Body of pancreas (tissue), 4 donors: ENCODE data around the gene RREB1. TPM values are rescaled to one million over a fixed set of nuclear protein-coding genes. Genes with fewer than 3 reads are reported as not detected.
A peak's percentile ranks its signal among the peaks of the same experiment; 100 is the strongest.

Experiments
- ATAC-seq: fragments of 150-250 bp; one replicate; pipeline ENCODE4 v1.9.1; 2016
- DNase-seq, 4 donors: peaks; one replicate each; pipeline ENCODE4 v3.0.0-alpha.2; 2019
- H3K27ac ChIP-seq, 4 donors: fragments of 200-600 bp; sonication (generic); 1 replicate in 3 of 4; 2 replicates in 1 of 4; pipeline versions ENCODE4 v1.5.1 to v1.6.1; 2016 to 2019; ENCODE audit warnings: mild to moderate bottlenecking in 1 of 4, mixed read lengths in 1 of 4, moderate library complexity in 1 of 4
- H3K27me3 ChIP-seq, 2 donors: fragments of 200-600 bp; sonication (generic); one replicate each; pipeline ENCODE4 v1.6.0; 2016; ENCODE audit warnings: mild to moderate bottlenecking in 1 of 2
- H3K36me3 ChIP-seq, 2 donors: fragments of 200-600 bp; sonication (generic); replicated peaks in 1 of 2; 2 replicates each; pipeline ENCODE4 v1.5.1; 2016; ENCODE audit warnings: low read depth in 2 of 2; ENCODE audit not compliant: insufficient read depth in 1 of 2
- H3K4me1 ChIP-seq: fragments of 200-600 bp; sonication (generic); one replicate; pipeline ENCODE4 v1.6.0; 2016
- H3K4me3 ChIP-seq, 2 donors: fragments of 200-600 bp; sonication (generic); 1 replicate in 1 of 2; 2 replicates in 1 of 2; pipeline ENCODE4 v1.5.1; 2016 to 2019
- H3K9me3 ChIP-seq, 3 donors: fragments of 200-600 bp; sonication (generic); 1 replicate in 2 of 3; 2 replicates in 1 of 3; pipeline ENCODE4 v1.5.1; 2016
- POLR2A ChIP-seq, 3 donors: fragments of 450-650 bp; IDR thresholded peaks; one replicate each; pipeline ENCODE4 v1.6.1; 2016; ENCODE audit warnings: antibody characterized with exemption in 3 of 3, mild to moderate bottlenecking in 2 of 3
- WGBS, 2 donors: methylation state at CpG; one replicate each; pipeline ENCODE4 v1.1.5; 2017; 5-methylcytosine and 5-hydroxymethylcytosine counted together
- intact Hi-C: fragments of 100-400 bp; cut with DNase I; formaldehyde crosslinking; loops from one replicate; pipeline ENCODE4 v1.15.1; 2023
- total RNA-seq, 2 donors: library from RNA; depleted of rRNA; stranded (reverse); fragments of >200 nt; gene quantifications; one replicate each; pipeline ENCODE4 v1.1.0, GENCODE V29; 2016
- TF ChIP-seq, protein P1 (sequence below), 7 experiments: fragments of 450-650 bp in 4 of 7; fragments of 200-600 bp in 3 of 7; sonication (generic) in 3 of 7; IDR thresholded peaks; one replicate each; pipeline ENCODE4 v1.5.1; 2016 to 2019; ENCODE audit warnings: antibody characterized with exemption in 7 of 7

The RREB1 gene
- total RNA-seq, 2 donors from 2014 or later: 33.5 to 44.8 TPM

DNA sequence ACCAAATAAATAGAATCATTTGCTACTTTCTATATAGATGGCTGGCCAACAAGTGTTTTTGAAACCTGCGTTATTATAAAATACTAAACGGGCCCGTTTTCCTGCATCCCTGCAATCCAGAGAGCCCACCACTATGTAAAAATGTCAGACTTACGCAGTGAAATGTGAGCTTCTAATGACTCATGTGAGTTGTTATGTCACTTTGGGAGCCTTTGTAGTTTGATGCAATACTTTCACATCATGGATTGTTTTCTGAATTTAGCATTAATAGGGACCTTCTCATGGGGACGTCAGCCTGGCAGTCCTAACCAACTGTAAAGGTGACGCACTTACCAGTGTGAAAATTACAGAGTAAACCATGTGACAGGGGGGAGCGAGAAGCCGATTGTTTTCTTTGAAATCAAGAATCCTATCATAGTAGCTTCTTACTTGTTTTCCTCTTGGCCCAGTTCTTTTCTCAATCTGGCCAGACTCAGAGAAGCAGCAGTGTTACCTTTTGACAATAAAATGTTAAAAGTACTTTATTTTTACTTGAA is 130.0 kb downstream of the RREB1 start:
- no peak for TF ChIP-seq POLR2A (IDR thresholded peaks at IDR 0.05)
- TF ChIP-seq, protein P1, sequence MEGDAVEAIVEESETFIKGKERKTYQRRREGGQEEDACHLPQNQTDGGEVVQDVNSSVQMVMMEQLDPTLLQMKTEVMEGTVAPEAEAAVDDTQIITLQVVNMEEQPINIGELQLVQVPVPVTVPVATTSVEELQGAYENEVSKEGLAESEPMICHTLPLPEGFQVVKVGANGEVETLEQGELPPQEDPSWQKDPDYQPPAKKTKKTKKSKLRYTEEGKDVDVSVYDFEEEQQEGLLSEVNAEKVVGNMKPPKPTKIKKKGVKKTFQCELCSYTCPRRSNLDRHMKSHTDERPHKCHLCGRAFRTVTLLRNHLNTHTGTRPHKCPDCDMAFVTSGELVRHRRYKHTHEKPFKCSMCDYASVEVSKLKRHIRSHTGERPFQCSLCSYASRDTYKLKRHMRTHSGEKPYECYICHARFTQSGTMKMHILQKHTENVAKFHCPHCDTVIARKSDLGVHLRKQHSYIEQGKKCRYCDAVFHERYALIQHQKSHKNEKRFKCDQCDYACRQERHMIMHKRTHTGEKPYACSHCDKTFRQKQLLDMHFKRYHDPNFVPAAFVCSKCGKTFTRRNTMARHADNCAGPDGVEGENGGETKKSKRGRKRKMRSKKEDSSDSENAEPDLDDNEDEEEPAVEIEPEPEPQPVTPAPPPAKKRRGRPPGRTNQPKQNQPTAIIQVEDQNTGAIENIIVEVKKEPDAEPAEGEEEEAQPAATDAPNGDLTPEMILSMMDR (IDR thresholded peaks at IDR 0.05): no peak
- ATAC-seq (no peak), DNase-seq (peak in 2 of 4 donors; percentile 43 to 55)
- Histone ChIP-seq H3K27ac (peak overlapping the region; percentile 69 to 93 (median 87)), H3K4me3 (no peak overlapping the region), H3K9me3 (no peaks in the 10 kb centered on the region), H3K36me3 (no peaks in the 10 kb centered on the region), H3K27me3 (no peaks in the 10 kb centered on the region), H3K4me1 (peaks cover 91% of the 10 kb centered on the region)
- 60% methylated on average over 8 of the region's 8 CpGs for WGBS, 2 donors
- intact Hi-C loops: no loop called here

DNA sequence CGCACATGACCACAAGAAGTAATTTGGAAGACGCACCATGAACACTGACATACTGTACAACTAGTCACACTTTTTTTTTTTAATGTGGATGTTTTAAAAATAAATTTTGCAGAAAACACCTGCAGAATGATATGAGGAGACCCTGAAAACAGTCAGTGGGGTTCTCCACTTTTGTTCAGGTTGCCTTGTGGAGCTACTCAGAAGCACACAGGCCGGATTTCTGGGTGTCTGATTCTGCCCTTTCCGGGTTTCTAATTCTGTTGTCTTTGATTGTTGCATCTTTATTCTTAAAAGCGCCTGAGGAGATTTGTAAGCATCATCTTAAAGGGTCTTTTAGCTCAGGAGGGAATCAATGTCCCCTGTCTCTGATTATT is 130.8 kb downstream of the RREB1 start:
- DNase-seq: no peak
- no peak for TF ChIP-seq POLR2A (IDR thresholded peaks at IDR 0.05)
- TF ChIP-seq, protein P1 (IDR thresholded peaks at IDR 0.05): no peak
- Histone ChIP-seq H3K27ac (peak overlapping the region; percentile 81 to 93 (median 88)), H3K36me3 (no peaks in the 10 kb centered on the region), H3K4me1 (peaks cover 99% of the 10 kb centered on the region), H3K27me3 (no peaks in the 10 kb centered on the region), H3K4me3 (no peak overlapping the region), H3K9me3 (no peaks in the 10 kb centered on the region)
- no peak for ATAC-seq
- intact Hi-C loops: no loop called here
- 71 to 74% methylated on average over 5 of the region's 5 CpGs for WGBS, 2 donors

DNA sequence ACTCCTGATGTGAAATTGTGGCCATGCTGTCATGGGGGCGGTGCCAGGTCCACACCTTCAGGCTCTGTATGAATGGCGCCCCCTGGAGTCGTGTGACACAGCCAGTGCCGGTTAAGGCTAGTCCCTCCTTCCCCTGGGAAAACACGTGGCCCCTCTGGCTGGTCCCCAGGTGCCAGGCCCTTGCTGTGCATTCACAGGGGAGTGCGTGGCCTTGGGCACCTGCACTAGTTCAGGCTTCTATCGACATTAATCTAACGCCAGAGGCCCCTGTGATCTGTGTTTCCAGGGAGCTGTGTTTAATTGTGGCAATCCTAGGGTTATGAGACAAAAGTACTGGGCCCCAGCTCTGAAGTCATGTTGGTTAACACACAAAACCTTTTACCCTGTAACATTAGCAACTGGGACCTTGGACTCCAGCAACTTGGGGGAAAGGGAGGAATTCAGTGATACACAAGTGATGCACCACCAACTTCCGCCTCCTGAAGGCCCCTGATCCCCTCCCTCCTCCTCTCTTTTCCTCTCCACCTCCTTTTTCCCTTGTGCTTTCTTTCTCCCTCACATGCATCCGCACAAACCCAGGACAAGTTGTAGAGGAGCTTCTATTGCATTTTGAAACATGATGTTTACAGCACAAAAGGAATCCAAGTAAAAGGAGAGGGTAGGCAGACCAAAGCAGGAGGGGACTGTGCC is 131.3 kb downstream of the RREB1 start:
- Histone ChIP-seq H3K9me3 (no peaks in the 10 kb centered on the region), H3K27me3 (no peaks in the 10 kb centered on the region), H3K27ac (peak overlapping the region; percentile 81 to 93 (median 88)), H3K36me3 (no peaks in the 10 kb centered on the region), H3K4me1 (peaks cover 98% of the 10 kb centered on the region), H3K4me3 (no peak overlapping the region)
- ATAC-seq (peak; percentile 81), DNase-seq (peak; percentile 98 to 100 (median 99))
- WGBS, 2 donors: 10 to 15% methylated on average over 10 of the region's 10 CpGs
- intact Hi-C loops: no loop called here
- peak in 1 of 3 donors; percentile 20 for TF ChIP-seq POLR2A (IDR thresholded peaks at IDR 0.05)
- TF ChIP-seq, protein P1 (IDR thresholded peaks at IDR 0.05): peak; percentile 68 to 97 (median 91)

DNA sequence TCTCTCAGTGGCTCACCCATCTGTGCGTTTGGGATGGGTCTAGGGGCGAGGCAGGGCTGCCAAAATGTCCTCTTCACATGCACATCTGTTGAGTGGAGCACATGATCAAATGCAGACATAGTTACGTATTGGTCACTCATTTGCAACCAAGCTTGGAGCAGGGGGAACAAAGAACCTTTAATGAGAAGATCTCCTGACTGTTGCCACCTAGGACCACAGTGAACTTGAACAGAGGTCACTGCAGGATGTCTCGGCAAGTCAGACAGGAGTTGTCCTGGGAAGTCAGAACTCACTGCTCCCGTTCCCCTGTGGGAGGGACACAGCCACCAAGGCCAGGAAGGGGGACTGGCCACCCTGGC is 131.8 kb downstream of the RREB1 start:
- intact Hi-C loops: no loop called here
- Histone ChIP-seq H3K4me1 (peaks cover 93% of the 10 kb centered on the region), H3K4me3 (no peak overlapping the region), H3K27ac (peak overlapping the region; percentile 81 to 93 (median 88)), H3K36me3 (no peaks in the 10 kb centered on the region), H3K27me3 (no peaks in the 10 kb centered on the region), H3K9me3 (no peaks in the 10 kb centered on the region)
- TF ChIP-seq, protein P1 (IDR thresholded peaks at IDR 0.05): no peak
- TF ChIP-seq POLR2A (IDR thresholded peaks at IDR 0.05): no peak
- no peak for ATAC-seq
- 28 to 52% methylated on average over 5 of the region's 5 CpGs for WGBS, 2 donors
- DNase-seq: peak in 1 of 4 donors; percentile 5
